MM.1S (cell line): Measurements from ENCODE around the gene F5.

ENCODE experiments used
- DNase-seq: peaks from one replicate; pipeline ENCODE4 v3.0.0-alpha.2; 2015
- H2AFZ ChIP-seq: fragments of 300-600 bp; sonication (generic); 2 replicates; pipeline ENCODE4 v1.6.0; 2016; ENCODE audit warnings: antibody characterized with exemption, low read length
- H3F3A ChIP-seq: fragments of 300-600 bp; sonication (generic); 2 replicates; pipeline ENCODE4 v1.6.1; 2016; ENCODE audit warnings: mild to moderate bottlenecking, antibody characterized with exemption, low read length, moderate library complexity, mixed read lengths; ENCODE audit not compliant: insufficient read depth
- H3K27ac ChIP-seq: fragments of 300-600 bp; sonication (generic); 2 replicates; pipeline ENCODE4 v1.5.1; 2016; ENCODE audit warnings: mild to moderate bottlenecking, low read length
- H3K27me3 ChIP-seq: fragments of 300-600 bp; sonication (generic); replicated peaks from 2 replicates; pipeline ENCODE4 v1.6.0; 2016; ENCODE audit warnings: low read length; ENCODE audit not compliant: insufficient read depth
- H3K36me3 ChIP-seq: fragments of 300-600 bp; sonication (generic); replicated peaks from 2 replicates; pipeline ENCODE4 v1.6.1; 2016; ENCODE audit warnings: mild to moderate bottlenecking, low read length, mixed read lengths; ENCODE audit not compliant: insufficient read depth
- H3K4me1 ChIP-seq: fragments of 300-600 bp; sonication (generic); 2 replicates; pipeline ENCODE4 v1.6.1; 2016; ENCODE audit warnings: low read length, mixed read lengths
- H3K4me2 ChIP-seq: fragments of 300-600 bp; sonication (generic); 2 replicates; pipeline ENCODE4 v1.6.0; 2016; ENCODE audit warnings: low read depth, low read length
- H3K4me3 ChIP-seq: fragments of 300-600 bp; sonication (generic); 2 replicates; pipeline ENCODE4 v1.5.1; 2016; ENCODE audit warnings: low read length, mixed read lengths
- H3K79me2 ChIP-seq: fragments of 300-600 bp; sonication (generic); 2 replicates; pipeline ENCODE4 v1.6.1; 2016; ENCODE audit warnings: mixed run types, low read length, mixed read lengths
- H3K9ac ChIP-seq: fragments of 300-600 bp; sonication (generic); 2 replicates; pipeline ENCODE4 v1.6.1; 2016; ENCODE audit warnings: low read length, mixed read lengths
- H3K9me2 ChIP-seq: fragments of 300-600 bp; sonication (generic); replicated peaks from 2 replicates; pipeline ENCODE4 v1.6.1; 2016; ENCODE audit warnings: mild to moderate bottlenecking, low read length, mixed read lengths; ENCODE audit not compliant: insufficient read depth
- H3K9me3 ChIP-seq: fragments of 300-600 bp; sonication (generic); replicated peaks from 2 replicates; pipeline ENCODE4 v1.6.1; 2016; ENCODE audit warnings: mild to moderate bottlenecking, low read length, mixed read lengths; ENCODE audit not compliant: insufficient read depth
- H4K20me1 ChIP-seq: fragments of 300-600 bp; sonication (generic); 2 replicates; pipeline ENCODE4 v1.6.1; 2016; ENCODE audit warnings: mild to moderate bottlenecking, low read length, moderate library complexity, mixed read lengths; ENCODE audit not compliant: insufficient read depth
- CTCF ChIP-seq: fragments of 300-600 bp; sonication (generic); IDR thresholded peaks from 2 replicates; pipeline ENCODE4 v1.5.1; 2016; ENCODE audit warnings: antibody characterized with exemption, low read length, mixed read lengths
- EZH2 ChIP-seq: fragments of 300-600 bp; sonication (generic); optimal IDR thresholded peaks from 2 replicates; pipeline ENCODE3; 2017; ENCODE audit warnings: low read depth, mild to moderate bottlenecking, antibody characterized with exemption, low read length, mixed read lengths
- EZH2phosphoT487 ChIP-seq: fragments of 300-600 bp; sonication (generic); IDR thresholded peaks from 2 replicates; pipeline ENCODE4 v1.6.1; 2018; ENCODE audit warnings: antibody characterized with exemption, low read length

The F5 gene

GRCh38 chr1:169586395-169587255, at the start of gene F5:
TSS of gene F5 (minus strand) at chr1:169586481. CDS start at chr1:169586386, 95 bp downstream.
- peak within 1 kb of the TSS; percentile 16 for H3K4me3 ChIP-seq
- H4K20me1 ChIP-seq, result no peaks in the 10 kb centered on the region
- TF ChIP-seq EZH2phosphoT487, result no peak
- TF ChIP-seq EZH2, result no peak
- peak; percentile 76 for TF ChIP-seq CTCF
- H3K4me1 ChIP-seq, result 0 out of 2 replicates have a peak, but pooled peaks cover 4% of the 10 kb centered on the region
- H3K27ac ChIP-seq, result no peak within 1 kb of the TSS
- H3K27me3 ChIP-seq, result no peaks in the 10 kb centered on the region
- peak within 1 kb of the TSS; percentile 51 for H2AFZ ChIP-seq
- no peak within 1 kb of the TSS for H3K9ac ChIP-seq
- peak; percentile 80 for DNase-seq
- H3K4me2 ChIP-seq, result peak within 1 kb of the TSS; percentile 56
- H3K36me3 ChIP-seq, result no peaks in the 10 kb centered on the region
- H3K9me2 ChIP-seq, result no peaks in the 10 kb centered on the region
- H3F3A ChIP-seq, result no peaks in the 10 kb centered on the region
- no peaks in the 10 kb centered on the region for H3K9me3 ChIP-seq
- H3K79me2 ChIP-seq, result no peaks in the 10 kb centered on the region

- no peak for DNase-seq
- Histone ChIP-seq H3K4me3 (no peak overlapping the region), H3K9me3 (no peaks in the 10 kb centered on the region), H3K9ac (no peak overlapping the region), H4K20me1 (no peaks in the 10 kb centered on the region), H3K4me2 (no peak overlapping the region), H3K27ac (no peak overlapping the region), H3K4me1 (no peaks in the 10 kb centered on the region), H3K79me2 (no peaks in the 10 kb centered on the region), H3K27me3 (no peaks in the 10 kb centered on the region), H2AFZ (no peak overlapping the region), H3F3A (no peaks in the 10 kb centered on the region), H3K9me2 (no peaks in the 10 kb centered on the region), H3K36me3 (no peaks in the 10 kb centered on the region)
- TF ChIP-seq EZH2phosphoT487 (no peak), EZH2 (no peak), CTCF (no peak)
Measured at GRCh38 chr1:169634877-169635276, 48.6 kb upstream of the F5 start.

GRCh38 chr1:169634145-169634544, 47.9 kb upstream of the F5 start:
- no peaks in the 10 kb centered on the region for H3K27me3 ChIP-seq
- no peaks in the 10 kb centered on the region for H3K79me2 ChIP-seq
- no peaks in the 10 kb centered on the region for H3K4me1 ChIP-seq
- H3K4me2 ChIP-seq, result no peak overlapping the region
- no peak overlapping the region for H3K9ac ChIP-seq
- H3K27ac ChIP-seq, result no peak overlapping the region
- no peaks in the 10 kb centered on the region for H3F3A ChIP-seq
- TF ChIP-seq CTCF, result no peak
- no peak for TF ChIP-seq EZH2
- no peak for TF ChIP-seq EZH2phosphoT487
- H3K9me2 ChIP-seq, result no peaks in the 10 kb centered on the region
- H2AFZ ChIP-seq, result no peak overlapping the region
- no peak overlapping the region for H3K4me3 ChIP-seq
- no peaks in the 10 kb centered on the region for H3K36me3 ChIP-seq
- no peaks in the 10 kb centered on the region for H4K20me1 ChIP-seq
- no peaks in the 10 kb centered on the region for H3K9me3 ChIP-seq
- DNase-seq, result no peak
